Measurements from ENCODE around the gene CACNA1S. TPM values are rescaled to one million over a fixed set of nuclear protein-coding genes. Genes with fewer than 3 reads are reported as not detected.

Gene CACNA1S
- total RNA-seq, 1 experiment from 2014 or later: not detected

DNA sequence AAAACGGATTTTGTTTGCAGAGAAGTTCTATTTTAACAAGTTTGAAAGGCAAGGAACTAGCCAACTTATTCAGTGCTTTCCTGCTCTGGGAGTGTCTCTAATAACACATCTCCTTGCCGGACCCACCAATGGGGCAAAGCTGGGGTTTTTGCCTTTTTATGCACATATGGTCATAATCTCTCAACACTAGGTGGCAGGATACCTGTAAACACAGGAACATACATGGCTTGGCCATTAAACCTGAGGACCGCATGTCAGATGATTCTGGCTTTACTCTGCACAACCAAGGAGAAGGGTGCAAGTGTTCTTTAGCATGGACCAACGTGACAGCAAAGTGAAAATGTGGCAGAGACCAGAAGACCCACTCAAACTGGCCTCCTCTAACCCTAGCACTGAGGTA, 37.2 kb upstream of the CACNA1S start:
- Histone ChIP-seq H3K4me1 (ENCODE audit: insufficient read depth, low read length) (no peaks in the 10 kb centered on the region), H3K27ac (ENCODE audit: insufficient read length, low read depth, low read length) (no peak overlapping the region), H3K4me2 (ENCODE audit: insufficient read depth, insufficient read length, low read length) (no peak overlapping the region), H4K20me1 (ENCODE audit: control insufficient read depth, insufficient read depth, insufficient read length) (peaks cover 2% of the 10 kb centered on the region), H4K91ac (ENCODE audit: insufficient read length, low read depth, low read length) (no peak overlapping the region), H3K14ac (ENCODE audit: insufficient read depth, low read length) (no peak overlapping the region), H3K79me1 (ENCODE audit: insufficient read depth, low read depth, low read length, poor library complexity, severe bottlenecking) (peaks cover 2% of the 10 kb centered on the region), H3K9ac (ENCODE audit: extremely low read depth, insufficient read length, low read length) (no peak overlapping the region), H3K56ac (ENCODE audit: insufficient read length, low read depth, low read length) (no peak overlapping the region), H2BK15ac (ENCODE audit: low read depth, low read length) (no peak overlapping the region), H4K8ac (replicated peaks; ENCODE audit: insufficient read length, low read depth, low read length) (no peak overlapping the region), H2BK12ac (ENCODE audit: insufficient read length, low read depth, low read length) (no peak overlapping the region), H2AK5ac (ENCODE audit: insufficient read length, low read length) (no peak overlapping the region), H2BK120ac (ENCODE audit: low read depth, low read length, poor library complexity, severe bottlenecking) (no peak overlapping the region), H3K23me2 (ENCODE audit: insufficient read length, low read depth, low read length, poor library complexity, severe bottlenecking) (no peaks in the 10 kb centered on the region), H3K4ac (ENCODE audit: low read depth, low read length) (no peak overlapping the region), H3K79me2 (ENCODE audit: insufficient read depth, low read length) (no peaks in the 10 kb centered on the region), H4K5ac (ENCODE audit: insufficient read length, low read depth, low read length) (no peak overlapping the region), H3K9me3 (ENCODE audit: control insufficient read depth, low read depth, low read length) (no peaks in the 10 kb centered on the region), H3T11ph (ENCODE audit: low read length) (no peak overlapping the region), H2BK20ac (ENCODE audit: low read depth, low read length, poor library complexity, severe bottlenecking) (no peak overlapping the region), H2BK5ac (ENCODE audit: insufficient read length, low read length) (no peak overlapping the region), H3K23ac (ENCODE audit: insufficient read length, low read depth, low read length) (no peak overlapping the region), H2AFZ (ENCODE audit: low read length) (no peak overlapping the region), H3K18ac (ENCODE audit: insufficient read length, low read depth, low read length) (no peak overlapping the region), H3K27me3 (ENCODE audit: insufficient read depth, low read length) (no peaks in the 10 kb centered on the region)
- DNase-seq: no peak
- peak; percentile 55 for TF ChIP-seq CTCF (conservative IDR thresholded peaks at IDR 0.05)
- Mint-ChIP-seq H3K9me3 (no peaks in the 10 kb centered on the region), H3K4me3 (no peak overlapping the region), H3K36me3 (ENCODE audit: insufficient read depth in 1 of 3, low read depth in 3 of 3) (peaks cover 47 to 87% (median 77%) of the 10 kb centered on the region in 3 experiments), H3K4me1 (peaks cover 11 to 12% of the 10 kb centered on the region in 2 experiments), H3K27me3 (ENCODE audit: low read depth) (no peaks in the 10 kb centered on the region), H3K27ac (no peak overlapping the region)
- no CpG with 5 or more reads among the region's 4 CpGs for WGBS (ENCODE audit: extremely low coverage, insufficient read length, low lambda C conversion rate)

Data from H9 (cell line).